Retinal pigment epithelial cell (primary cell): ENCODE results near the gene MADD.

Experiments used
- DNase-seq: peaks from one replicate; pipeline ENCODE4 v3.0.0-alpha.2; 2010; ENCODE audit warnings: low read depth
- H3K4me3 ChIP-seq: 2 replicates; pipeline ENCODE4 v1.5.1; 2011; ENCODE audit warnings: mild to moderate bottlenecking, low read length, control low read depth, moderate library complexity
- TF ChIP-seq, protein P1 (sequence below): conservative IDR thresholded peaks from 2 replicates; pipeline ENCODE4 v1.5.1; 2011; ENCODE audit warnings: low read depth, low read length, control low read depth, inconsistent platforms

MADD gene

DNA sequence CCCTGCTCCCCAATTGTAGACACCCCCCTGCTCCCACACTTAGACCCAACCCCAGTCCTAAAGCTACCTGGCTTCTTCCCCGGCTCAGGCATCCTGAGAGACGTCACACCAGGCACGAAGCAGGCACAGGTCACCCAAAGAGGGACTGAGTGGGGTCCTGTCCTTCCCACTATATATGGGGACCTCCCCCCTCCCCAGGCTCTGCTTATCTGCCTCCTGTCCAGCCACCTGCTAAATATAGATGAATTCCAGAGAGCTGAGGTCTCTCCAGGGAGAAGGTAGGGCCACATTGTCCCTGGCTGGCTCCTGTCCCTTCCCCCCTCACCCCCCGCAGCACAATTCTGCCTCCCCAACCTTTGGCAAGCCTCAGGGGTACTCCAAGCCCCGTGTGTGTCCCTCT lies 82.6 kb downstream of the MADD start, which contains the start of gene MYBPC3:
MYBPC3 (minus strand) TSS at position 147 of the 400 bp plus-strand sequence; CDS start at position 92, 55 bp downstream.
- no peak within 1 kb of the TSS for H3K4me3 ChIP-seq
- TF ChIP-seq, protein P1, sequence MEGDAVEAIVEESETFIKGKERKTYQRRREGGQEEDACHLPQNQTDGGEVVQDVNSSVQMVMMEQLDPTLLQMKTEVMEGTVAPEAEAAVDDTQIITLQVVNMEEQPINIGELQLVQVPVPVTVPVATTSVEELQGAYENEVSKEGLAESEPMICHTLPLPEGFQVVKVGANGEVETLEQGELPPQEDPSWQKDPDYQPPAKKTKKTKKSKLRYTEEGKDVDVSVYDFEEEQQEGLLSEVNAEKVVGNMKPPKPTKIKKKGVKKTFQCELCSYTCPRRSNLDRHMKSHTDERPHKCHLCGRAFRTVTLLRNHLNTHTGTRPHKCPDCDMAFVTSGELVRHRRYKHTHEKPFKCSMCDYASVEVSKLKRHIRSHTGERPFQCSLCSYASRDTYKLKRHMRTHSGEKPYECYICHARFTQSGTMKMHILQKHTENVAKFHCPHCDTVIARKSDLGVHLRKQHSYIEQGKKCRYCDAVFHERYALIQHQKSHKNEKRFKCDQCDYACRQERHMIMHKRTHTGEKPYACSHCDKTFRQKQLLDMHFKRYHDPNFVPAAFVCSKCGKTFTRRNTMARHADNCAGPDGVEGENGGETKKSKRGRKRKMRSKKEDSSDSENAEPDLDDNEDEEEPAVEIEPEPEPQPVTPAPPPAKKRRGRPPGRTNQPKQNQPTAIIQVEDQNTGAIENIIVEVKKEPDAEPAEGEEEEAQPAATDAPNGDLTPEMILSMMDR, result no peak
- DNase-seq, result no peak

DNA sequence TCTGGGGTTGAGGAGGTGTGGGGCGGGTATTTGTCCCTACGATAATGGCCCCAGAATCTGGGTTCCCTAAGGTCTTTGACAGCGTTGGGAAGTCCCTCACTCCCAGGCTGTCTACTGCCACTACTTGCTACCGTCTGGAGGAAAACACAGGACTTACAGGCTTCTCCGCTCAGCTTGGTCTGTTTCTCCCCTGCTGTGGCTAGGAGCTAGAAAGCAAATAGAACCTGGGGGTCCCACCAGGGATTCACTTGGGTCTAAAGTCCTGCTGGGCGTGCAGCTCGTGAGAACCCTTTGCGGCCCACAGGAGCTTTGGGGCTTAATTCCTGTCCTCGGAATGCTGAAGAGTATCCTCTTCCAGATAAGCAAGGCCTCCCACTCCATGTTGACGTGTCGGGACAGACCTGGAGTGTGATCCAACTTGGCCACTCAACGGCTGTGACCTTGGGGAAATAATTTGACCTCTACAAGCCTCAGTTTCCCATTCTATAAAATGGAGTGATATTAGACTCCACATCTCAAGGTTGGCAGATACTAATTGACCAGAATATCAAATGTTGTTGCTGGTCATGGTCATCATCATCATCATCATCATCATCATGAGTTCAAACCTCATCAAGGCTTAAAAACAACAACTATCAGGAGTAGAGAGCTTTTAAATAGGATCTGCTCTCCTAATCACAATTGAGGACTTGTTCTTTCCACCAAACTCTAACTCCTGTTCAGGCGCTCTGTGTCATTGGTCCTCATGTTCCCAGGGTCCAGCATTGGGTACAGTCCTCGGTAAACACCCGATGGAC lies 84.2 kb downstream of the MADD start:
- TF ChIP-seq, protein P1, result no peak
- no peak for DNase-seq
- H3K4me3 ChIP-seq, result no peak overlapping the region

GRCh38 chr11:47354913-47355282 lies 85.0 kb downstream of the MADD start:
- peak overlapping the region; percentile 26 for H3K4me3 ChIP-seq
- TF ChIP-seq, protein P1, result no peak
- no peak for DNase-seq

GRCh38 chr11:47355283-47356128 lies 85.6 kb downstream of the MADD start:
- peak; percentile 52 for DNase-seq
- peak overlapping the region; percentile 26 for H3K4me3 ChIP-seq
- TF ChIP-seq, protein P1, result peak; percentile 99

DNA sequence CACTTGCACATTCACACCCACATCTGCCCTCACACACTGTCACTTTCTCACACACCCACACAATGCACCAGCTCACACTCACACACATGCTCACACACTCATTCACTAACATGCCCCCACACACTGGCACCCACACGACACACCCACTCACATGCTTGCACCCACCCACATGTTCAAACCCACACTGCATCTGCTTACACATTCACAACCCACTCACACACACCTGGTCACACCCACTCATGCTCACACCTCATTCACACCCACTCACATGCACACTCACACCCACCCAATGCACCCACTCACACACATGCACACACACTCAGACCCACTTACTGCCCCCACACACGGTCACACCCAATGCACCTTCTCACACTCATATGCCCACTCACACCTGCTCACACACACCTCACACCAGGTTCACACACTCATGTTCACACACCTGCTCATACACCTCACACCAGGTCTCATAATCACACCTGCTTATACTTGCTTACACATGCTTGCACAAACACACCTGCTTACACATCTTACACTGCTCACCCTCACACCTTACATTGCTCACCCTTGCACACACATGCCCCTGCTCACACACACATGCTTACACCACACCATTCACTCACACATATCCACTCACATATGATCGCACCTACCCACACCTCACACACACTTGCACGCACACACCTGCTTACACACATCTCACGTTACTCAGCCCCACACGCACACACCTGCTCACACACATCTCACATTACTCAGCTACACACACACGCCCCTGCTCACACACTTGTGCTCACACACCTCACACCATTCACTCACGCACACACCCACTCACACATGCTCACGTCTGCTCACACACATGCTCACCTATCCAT lies 86.4 kb downstream of the MADD start:
- no peak overlapping the region for H3K4me3 ChIP-seq
- no peak for DNase-seq
- TF ChIP-seq, protein P1, result no peak

GRCh38 chr11:47356998-47357329 lies 87.0 kb downstream of the MADD start:
- no peak overlapping the region for H3K4me3 ChIP-seq
- DNase-seq, result no peak
- TF ChIP-seq, protein P1, result no peak
